Lung (tissue), 12 donors: ENCODE results near the gene TICAM1. TPM values are rescaled to one million over a fixed set of nuclear protein-coding genes. Genes with fewer than 3 reads are reported as not detected.
"Not testable (repeated sequence)": the region's sequence is repeated elsewhere in the genome, so short reads cannot be mapped to it uniquely, and the experiment has no call there.

ENCODE experiments used
- ATAC-seq: fragments of 200-7000 bp; cut with Tn5 transposase; one replicate; pipeline ENCODE4 v1.9.1; 2020; ENCODE audit warnings: moderate number of reproducible peaks; ENCODE audit not compliant: insufficient read depth, low FRiP score
- DNase-seq, 3 donors: peaks; one replicate each; pipeline ENCODE4 v3.0.0-alpha.2; 2013 to 2017
- H3K27ac ChIP-seq, 2 donors: one replicate each; pipeline ENCODE4 v1.5.1; 2013; ENCODE audit warnings: mild to moderate bottlenecking in 2 of 2, moderate library complexity in 2 of 2, control low read depth in 1 of 2, inconsistent platforms in 1 of 2, low read depth in 1 of 2, low read length in 1 of 2
- H3K27me3 ChIP-seq, 3 donors: one replicate each; pipeline ENCODE4 v1.5.1; 2013; ENCODE audit warnings: low read length in 2 of 3; ENCODE audit not compliant: control insufficient read depth in 3 of 3, insufficient read depth in 3 of 3
- H3K36me3 ChIP-seq, 4 donors: one replicate each; pipeline ENCODE4 v1.5.1; 2013; ENCODE audit warnings: low read length in 4 of 4, mild to moderate bottlenecking in 1 of 4, moderate library complexity in 1 of 4; ENCODE audit not compliant: control insufficient read depth in 4 of 4, insufficient read depth in 4 of 4
- H3K4me1 ChIP-seq, 5 donors: one replicate each; pipeline ENCODE4 v1.5.1; 2013; ENCODE audit warnings: low read length in 5 of 5, mild to moderate bottlenecking in 2 of 5, moderate library complexity in 1 of 5; ENCODE audit not compliant: control insufficient read depth in 5 of 5, insufficient read depth in 5 of 5
- H3K4me3 ChIP-seq: one replicate; pipeline ENCODE4 v1.5.1; 2013; ENCODE audit warnings: mild to moderate bottlenecking, control low read depth, moderate library complexity
- H3K9ac ChIP-seq, 2 donors: one replicate each; pipeline ENCODE4 v1.5.1; 2013; ENCODE audit warnings: low read length in 2 of 2, control low read depth in 1 of 2; ENCODE audit not compliant: insufficient read depth in 1 of 2
- H3K9me3 ChIP-seq, 4 donors: one replicate each; pipeline ENCODE4 v1.5.1; 2013; ENCODE audit warnings: low read length in 3 of 4, mild to moderate bottlenecking in 1 of 4, moderate library complexity in 1 of 4; ENCODE audit not compliant: control insufficient read depth in 4 of 4, insufficient read depth in 3 of 4
- WGBS, 2 donors: extraction: QIAGEN DNeasy Blood & Tissue Kit; methylation state at CpG; one replicate each; pipeline ENCODE4 v1.1.7; 2013; 5-methylcytosine and 5-hydroxymethylcytosine counted together
- polyA plus RNA-seq, 2 donors: library from polyadenylated mRNA; stranded (reverse); fragments of 200-250 nt; gene quantifications; one replicate each; pipeline ENCODE4 v1.2.1, GENCODE V29; 2013
- total RNA-seq, 2 donors: library from RNA; depleted of rRNA in 1 of 2; stranded (reverse); fragments of >200 nt in 1 of 2; gene quantifications; one replicate each; pipeline ENCODE4 v1.2.1, GENCODE V29; 2014 to 2021
- TF ChIP-seq, protein P1 (sequence below): IDR thresholded peaks from 2 replicates; pipeline ENCODE4 v1.5.1; 2012; ENCODE audit warnings: mild to moderate bottlenecking; ENCODE audit errors: control extremely low read depth, extremely low read depth
- donor health status: control.
- donor health status: control.
- donor health status: Bipolar disorder and iron deficiency.
- donor health status: healthy.
- donor health status: DM: yes; HTN: yes; CAD: no.

Gene TICAM1
- total and polyA plus RNA-seq, 4 donors = 4.5 to 19.7 (median 13.6) TPM

DNA sequence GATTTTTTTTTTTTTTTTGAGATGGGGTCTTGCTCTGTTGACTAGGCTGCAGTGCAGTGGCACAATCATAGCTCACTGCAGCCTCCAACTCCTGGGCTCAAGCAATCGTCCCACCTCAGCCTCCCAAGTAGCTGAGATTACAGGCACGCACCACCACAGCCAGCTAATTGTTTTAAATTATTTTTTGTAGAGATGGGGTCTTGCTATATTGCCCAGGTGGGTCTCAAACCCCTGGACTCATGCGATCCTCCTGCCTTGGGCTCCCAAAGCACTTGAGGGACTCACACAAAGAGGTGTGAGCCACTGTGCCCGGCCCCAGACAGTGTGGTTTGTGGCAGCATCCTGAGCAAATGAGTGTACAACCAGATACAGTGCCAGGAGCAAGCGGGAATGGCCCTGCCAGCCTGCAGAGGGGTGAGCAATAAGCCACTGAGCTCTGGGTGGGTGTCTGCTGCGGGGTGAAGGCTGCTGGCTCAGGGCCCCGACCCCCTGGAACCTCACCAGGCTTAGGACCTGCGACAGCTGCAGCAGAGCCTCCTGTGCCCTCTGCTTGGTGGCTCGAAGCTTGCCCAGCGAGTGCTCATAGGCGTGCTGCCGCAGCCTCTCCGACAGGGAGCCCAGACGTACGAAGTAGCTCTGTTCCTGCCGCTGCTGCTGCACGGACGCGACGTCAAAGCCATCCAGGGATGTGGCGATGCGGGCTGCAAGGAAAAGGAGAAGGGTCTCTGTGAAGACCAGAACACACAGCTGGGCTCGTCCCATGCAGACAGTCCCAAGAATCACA, 15.9 kb upstream of the TICAM1 start:
- no peaks in the 10 kb centered on the region for H3K27me3 ChIP-seq
- no peak overlapping the region for H3K9ac ChIP-seq
- 94 to 97% methylated on average over 22 to 23 of the region's 23 CpGs for WGBS, 2 donors
- no peak for ATAC-seq
- H3K27ac ChIP-seq = no peak overlapping the region
- no peak for DNase-seq
- H3K36me3 ChIP-seq = peaks cover 7 to 29% (median 16%) of the 10 kb centered on the region in 4 donors
- H3K9me3 ChIP-seq = no peaks in the 10 kb centered on the region
- TF ChIP-seq, protein P1, sequence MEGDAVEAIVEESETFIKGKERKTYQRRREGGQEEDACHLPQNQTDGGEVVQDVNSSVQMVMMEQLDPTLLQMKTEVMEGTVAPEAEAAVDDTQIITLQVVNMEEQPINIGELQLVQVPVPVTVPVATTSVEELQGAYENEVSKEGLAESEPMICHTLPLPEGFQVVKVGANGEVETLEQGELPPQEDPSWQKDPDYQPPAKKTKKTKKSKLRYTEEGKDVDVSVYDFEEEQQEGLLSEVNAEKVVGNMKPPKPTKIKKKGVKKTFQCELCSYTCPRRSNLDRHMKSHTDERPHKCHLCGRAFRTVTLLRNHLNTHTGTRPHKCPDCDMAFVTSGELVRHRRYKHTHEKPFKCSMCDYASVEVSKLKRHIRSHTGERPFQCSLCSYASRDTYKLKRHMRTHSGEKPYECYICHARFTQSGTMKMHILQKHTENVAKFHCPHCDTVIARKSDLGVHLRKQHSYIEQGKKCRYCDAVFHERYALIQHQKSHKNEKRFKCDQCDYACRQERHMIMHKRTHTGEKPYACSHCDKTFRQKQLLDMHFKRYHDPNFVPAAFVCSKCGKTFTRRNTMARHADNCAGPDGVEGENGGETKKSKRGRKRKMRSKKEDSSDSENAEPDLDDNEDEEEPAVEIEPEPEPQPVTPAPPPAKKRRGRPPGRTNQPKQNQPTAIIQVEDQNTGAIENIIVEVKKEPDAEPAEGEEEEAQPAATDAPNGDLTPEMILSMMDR = no peak
- no peak overlapping the region for H3K4me3 ChIP-seq
- no peaks in the 10 kb centered on the region for H3K4me1 ChIP-seq

DNA sequence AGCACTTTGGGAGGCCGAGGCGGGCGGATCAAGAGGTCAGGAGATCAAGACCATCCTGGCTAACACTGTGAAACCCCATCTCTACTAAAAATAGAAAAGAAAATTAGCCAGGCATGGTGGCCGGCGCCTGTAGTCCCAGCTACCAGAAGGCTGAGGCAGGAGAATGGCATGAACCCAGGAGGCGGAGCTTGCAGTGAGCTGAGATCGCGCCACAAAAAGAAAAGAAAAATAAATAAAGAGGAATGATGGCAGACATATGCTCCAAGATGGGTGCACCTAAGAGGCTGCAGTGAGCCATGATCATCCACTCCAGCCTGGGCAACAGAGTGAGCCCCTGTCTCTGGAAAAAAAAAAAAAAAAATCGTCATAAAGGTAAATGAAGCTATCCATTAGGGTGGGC, 14.5 kb upstream of the TICAM1 start:
- DNase-seq, ATAC-seq, H3K4me1 ChIP-seq, H3K27me3 ChIP-seq, H3K9ac ChIP-seq, H3K9me3 ChIP-seq, H3K27ac ChIP-seq, H3K4me3 ChIP-seq: not testable (repeated sequence)
- peaks cover 9 to 26% (median 15%) of the 10 kb centered on the region in 4 donors for H3K36me3 ChIP-seq
- 79 to 99% methylated on average over 8 to 9 of the region's 9 CpGs for WGBS, 2 donors

DNA sequence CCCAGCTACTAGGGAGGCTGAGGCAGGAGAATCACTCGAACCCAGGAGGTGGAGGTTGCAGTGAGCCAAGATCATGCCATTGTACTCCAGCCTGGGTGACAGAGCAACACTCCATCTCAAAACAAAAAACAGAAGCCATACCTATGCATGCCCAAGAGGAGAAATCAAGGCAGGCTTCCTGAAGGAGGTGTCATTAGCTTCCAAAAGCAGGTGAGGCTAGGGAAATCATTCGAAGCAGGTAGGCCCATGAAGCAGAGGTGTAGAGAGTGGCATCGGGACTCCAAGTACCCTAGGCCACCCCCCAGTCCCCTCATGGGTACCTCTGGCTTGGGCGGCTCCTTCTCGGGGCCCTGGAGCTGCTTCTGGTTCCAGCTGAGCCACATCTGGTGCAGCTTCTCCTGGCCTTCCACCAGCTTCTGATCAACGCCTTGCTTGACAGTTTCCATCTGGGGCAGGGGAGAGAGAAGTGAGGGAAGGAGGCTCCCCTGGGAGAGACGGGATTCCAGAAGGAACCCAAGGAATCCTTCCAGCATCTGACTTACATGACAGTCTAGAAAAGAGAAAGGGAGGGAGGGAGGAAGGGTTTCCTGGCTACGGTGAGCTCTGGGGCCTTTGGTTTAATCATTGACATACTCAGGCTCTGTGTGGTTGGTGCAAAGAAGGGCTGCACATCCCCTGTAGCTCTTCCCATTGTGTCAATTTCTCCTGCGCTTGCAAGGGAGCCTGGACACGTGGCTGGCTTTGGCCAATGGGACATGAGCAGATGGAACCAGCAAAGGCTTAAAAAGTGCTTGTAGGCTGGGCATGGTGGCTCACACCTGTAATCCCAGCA, 13.1 kb upstream of the TICAM1 start:
- no peaks in the 10 kb centered on the region for H3K4me1 ChIP-seq
- peaks cover 9 to 27% (median 22%) of the 10 kb centered on the region in 4 donors for H3K36me3 ChIP-seq
- 79 to 90% methylated on average over 10 of the region's 10 CpGs for WGBS, 2 donors
- ATAC-seq (no peak), DNase-seq (peak; percentile 46 to 50 (median 50))
- H3K4me3 ChIP-seq = no peak overlapping the region
- no peaks in the 10 kb centered on the region for H3K27me3 ChIP-seq
- H3K9me3 ChIP-seq = no peaks in the 10 kb centered on the region
- no peak overlapping the region for H3K27ac ChIP-seq
- H3K9ac ChIP-seq = no peak overlapping the region
- TF ChIP-seq, protein P1 = no peak

DNA sequence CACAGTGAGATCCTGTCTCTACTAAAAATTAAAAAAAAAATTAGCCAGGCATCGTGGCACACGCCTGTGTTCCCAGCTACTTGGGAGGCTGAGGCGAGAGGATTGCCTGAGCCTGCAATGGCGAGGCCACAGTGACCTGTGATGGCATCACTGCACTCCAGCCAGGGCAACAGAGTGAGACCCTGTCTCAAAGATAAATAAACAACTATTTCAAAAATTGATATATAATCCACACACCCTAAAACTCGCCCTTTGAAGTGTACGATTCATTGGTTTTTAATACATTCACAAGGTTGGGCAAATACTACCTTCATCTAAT, 12.1 kb upstream of the TICAM1 start:
- Histone ChIP-seq H3K27me3 (no peaks in the 10 kb centered on the region), H3K4me3 (no peak overlapping the region), H3K27ac (no peak overlapping the region), H3K9me3 (no peaks in the 10 kb centered on the region), H3K4me1 (no peaks in the 10 kb centered on the region), H3K36me3 (peaks cover 11 to 34% (median 20%) of the 10 kb centered on the region in 4 donors), H3K9ac (no peak overlapping the region)
- no peak for ATAC-seq
- TF ChIP-seq, protein P1 = no peak
- DNase-seq = no peak
- 95 to 96% methylated on average over 6 of the region's 6 CpGs for WGBS, 2 donors
